Iris pigment epithelial cell (primary cell): Measurements from ENCODE around the gene SLC4A2.

Source experiments
- DNase-seq: peaks from one replicate; pipeline ENCODE4 v3.0.0-alpha.2; 2011; ENCODE audit warnings: low read depth

The SLC4A2 gene

DNA sequence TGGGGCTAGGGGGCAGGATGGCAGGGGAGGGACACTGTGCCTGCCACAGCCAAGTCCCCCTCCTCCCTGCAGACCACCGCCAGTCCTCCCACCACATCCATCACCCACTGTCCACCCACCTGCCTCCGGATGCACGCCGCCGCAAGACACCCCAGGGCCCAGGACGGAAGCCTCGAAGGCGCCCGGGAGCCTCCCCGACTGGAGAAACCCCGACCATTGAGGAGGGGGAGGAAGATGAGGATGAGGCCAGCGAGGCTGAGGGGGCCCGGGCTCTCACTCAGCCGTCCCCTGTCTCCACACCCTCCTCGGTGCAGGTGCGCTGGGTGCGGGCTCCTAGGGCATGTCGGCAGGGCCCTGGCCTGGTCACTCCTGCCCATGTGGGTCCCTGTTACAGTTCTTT, 5.1 kb downstream of the SLC4A2 start:
- no peak for DNase-seq

DNA sequence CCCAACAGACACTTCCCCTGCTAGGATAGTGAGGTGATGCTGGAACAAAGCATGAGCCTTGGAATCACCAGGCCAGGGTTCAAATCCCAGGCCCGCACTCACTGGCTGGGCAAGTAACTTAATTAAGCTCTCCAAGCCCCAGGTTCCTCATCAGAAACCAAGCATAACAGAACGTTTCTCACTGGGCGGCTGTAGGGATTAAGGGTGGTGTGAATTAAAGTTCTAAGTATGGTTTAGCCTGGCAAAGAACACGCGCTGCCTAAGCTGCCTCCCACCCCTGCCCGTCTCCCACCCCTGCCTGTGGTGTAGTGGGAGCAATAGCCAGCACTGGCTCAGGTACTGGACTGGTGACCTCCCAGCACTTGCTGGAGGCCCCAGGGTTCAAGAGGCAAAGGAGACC, 5.6 kb downstream of the SLC4A2 start:
- DNase-seq = no peak

DNA sequence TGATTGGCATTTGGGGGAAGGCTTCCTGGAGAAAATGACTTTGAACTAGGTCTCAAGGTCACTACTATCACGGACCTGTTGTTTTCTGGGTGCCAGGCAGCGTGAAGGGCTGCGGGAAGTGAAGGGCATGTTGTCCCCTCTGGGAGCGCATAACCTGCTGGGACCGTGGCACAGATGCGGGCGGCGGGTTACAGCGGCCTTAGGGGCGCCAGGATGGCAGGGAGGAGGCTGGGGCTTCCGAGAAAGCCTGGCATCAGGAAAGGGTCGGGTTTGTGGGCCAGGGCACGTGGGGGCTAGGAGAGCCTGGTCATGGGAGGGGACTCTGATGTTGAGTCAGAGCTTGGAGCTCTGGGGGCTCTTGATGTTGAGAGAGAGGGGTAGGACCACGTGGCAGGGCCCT, 6.1 kb downstream of the SLC4A2 start:
- no peak for DNase-seq

DNA sequence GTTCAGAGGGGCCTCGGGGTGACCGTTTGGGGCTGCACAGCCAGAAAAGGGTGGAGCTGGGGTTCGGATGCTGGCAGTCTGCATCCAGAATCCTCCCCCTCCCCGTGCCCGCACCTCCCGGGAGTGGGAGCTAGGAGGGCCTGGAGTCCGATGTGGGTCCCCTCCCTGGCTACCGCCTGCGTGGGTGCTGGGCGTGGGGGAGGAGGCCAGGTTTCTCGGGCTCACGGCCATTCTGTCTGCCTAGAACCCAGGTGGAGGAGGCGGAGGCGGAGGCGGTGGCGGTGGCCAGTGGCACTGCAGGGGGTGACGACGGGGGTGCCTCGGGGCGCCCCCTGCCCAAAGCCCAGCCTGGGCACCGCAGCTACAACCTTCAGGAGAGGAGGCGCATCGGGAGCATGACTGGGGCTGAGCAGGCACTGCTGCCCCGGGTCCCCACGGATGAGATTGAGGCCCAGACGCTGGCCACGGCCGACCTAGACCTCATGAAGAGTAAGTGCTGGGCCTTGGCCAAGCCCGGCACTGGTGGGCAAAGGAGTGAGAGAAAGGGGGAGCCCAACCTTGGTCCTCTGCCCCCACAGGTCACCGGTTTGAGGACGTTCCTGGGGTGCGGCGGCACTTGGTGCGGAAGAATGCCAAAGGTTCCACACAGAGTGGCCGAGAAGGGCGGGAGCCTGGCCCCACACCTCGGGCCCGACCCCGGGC, 7.0 kb downstream of the SLC4A2 start:
- no peak for DNase-seq

DNA sequence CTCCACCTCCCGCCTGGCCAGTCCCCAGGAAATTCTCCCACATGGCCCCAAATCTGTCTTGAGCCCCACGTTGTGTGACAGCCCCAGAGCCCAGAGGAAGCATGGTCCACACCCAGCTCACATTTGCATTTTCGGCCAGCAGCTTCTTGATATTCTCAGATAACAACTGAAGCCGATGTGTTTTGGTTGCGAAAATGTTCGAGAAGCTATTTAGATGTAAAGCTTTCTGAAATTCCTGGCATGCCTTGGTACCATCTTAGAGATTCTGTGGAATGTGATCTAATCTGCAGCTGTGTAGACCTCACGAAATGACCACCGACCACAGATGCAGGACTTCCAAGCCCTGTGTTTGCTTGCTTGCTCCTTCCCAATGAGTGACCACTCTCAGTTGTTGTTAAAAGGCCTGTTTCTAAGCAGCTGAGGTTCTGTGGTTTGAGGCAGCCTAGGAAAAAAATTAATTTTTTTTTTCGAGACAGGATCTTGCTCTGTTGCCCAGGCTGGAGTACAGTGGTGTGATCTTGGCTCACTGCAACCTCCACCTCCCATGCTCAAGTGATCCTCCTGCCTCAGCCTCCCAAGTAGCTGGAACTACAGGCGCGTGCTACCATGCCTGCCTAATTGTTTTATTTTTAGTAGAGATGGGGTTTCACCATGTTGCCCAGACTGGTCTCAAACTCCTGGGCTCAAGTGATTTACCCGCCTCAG, 8.8 kb downstream of the SLC4A2 start:
- peak; percentile 94 for DNase-seq

DNA sequence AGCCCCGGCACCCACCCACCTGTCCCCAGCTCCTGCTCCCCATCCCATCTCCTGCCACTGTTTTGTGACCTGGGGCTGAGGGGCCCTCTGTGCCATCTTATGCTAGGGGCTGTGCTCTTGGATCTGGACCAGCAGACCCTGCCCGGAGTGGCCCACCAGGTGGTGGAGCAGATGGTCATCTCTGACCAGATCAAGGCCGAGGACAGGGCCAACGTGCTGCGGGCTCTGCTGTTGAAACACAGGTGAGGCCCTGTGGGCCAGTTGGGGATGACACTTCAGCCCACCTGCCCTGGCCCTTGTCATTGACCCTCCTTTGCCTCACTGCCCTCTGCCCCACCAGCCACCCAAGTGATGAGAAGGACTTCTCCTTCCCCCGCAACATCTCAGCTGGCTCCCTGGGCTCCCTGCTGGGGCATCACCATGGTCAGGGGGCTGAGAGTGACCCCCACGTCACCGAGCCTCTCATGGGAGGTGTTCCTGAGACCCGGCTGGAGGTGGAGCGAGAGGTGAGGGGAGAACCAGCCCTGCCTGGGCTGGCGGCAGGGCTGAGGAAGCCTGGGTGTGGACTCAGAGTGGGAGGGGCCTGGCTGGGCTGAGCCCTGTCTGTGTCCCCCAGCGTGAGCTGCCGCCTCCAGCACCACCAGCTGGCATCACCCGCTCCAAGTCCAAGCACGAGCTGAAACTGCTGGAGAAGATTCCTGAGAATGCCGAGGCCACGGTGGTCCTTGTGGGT, 10.6 kb downstream of the SLC4A2 start:
- DNase-seq = no peak

DNA sequence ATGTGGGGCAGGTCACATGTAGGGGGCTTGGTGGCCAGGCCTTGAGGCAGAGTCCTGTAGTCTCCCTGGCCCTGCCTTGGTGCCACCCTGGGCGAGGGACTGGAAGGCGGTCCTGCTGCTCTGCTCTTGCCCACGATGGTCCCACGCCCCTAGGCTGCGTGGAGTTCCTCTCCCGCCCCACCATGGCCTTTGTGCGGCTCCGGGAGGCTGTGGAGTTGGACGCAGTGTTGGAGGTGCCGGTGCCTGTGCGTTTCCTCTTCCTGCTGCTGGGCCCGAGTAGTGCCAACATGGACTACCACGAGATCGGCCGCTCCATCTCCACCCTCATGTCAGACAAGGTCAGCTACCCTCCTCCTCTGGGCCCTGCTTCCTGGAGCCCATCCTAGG, 11.2 kb downstream of the SLC4A2 start:
- DNase-seq = no peak

DNA sequence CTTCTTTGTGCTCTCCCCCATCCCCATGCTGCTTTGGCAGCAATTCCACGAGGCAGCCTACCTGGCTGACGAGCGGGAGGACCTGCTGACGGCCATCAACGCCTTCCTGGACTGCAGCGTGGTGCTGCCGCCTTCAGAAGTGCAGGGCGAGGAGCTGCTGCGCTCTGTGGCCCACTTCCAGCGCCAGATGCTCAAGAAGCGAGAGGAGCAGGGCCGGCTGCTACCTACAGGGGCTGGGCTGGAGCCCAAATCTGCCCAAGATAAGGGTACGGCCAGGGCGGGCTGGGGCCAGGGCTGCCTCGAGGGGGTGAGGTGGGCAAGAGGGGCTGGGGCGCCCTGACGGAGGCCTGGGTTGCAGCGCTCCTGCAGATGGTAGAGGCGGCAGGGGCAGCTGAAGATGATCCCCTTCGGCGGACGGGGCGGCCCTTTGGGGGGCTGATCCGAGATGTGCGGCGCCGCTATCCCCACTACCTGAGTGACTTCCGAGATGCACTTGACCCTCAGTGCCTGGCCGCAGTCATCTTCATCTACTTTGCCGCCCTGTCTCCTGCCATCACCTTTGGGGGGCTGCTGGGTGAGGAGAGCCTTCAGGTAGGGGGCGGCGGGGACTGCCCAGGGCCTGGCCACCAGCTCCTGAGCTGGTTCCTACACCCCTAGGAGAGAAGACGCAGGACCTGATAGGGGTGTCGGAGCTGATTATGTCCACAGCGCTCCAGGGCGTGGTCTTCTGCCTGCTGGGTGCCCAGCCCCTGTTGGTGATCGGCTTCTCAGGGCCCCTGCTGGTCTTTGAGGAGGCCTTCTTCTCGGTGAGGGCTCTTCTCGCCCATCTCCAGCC, 11.9 kb downstream of the SLC4A2 start:
- no peak for DNase-seq

DNA sequence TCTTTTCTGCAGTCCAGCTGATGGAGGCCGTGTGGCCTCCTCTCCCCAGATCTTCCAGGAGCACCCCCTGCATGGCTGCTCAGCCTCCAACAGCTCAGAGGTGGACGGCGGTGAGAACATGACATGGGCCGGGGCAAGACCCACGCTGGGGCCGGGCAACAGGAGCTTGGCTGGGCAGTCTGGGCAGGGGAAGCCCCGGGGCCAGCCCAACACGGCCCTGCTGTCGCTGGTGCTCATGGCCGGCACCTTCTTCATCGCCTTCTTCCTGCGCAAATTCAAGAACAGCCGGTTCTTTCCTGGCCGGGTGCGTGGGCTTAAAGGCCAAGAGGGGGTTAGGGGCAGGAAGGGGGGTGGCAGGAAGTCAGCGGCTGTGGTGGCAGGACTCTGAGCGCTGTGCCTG, 14.6 kb downstream of the SLC4A2 start:
- no peak for DNase-seq

DNA sequence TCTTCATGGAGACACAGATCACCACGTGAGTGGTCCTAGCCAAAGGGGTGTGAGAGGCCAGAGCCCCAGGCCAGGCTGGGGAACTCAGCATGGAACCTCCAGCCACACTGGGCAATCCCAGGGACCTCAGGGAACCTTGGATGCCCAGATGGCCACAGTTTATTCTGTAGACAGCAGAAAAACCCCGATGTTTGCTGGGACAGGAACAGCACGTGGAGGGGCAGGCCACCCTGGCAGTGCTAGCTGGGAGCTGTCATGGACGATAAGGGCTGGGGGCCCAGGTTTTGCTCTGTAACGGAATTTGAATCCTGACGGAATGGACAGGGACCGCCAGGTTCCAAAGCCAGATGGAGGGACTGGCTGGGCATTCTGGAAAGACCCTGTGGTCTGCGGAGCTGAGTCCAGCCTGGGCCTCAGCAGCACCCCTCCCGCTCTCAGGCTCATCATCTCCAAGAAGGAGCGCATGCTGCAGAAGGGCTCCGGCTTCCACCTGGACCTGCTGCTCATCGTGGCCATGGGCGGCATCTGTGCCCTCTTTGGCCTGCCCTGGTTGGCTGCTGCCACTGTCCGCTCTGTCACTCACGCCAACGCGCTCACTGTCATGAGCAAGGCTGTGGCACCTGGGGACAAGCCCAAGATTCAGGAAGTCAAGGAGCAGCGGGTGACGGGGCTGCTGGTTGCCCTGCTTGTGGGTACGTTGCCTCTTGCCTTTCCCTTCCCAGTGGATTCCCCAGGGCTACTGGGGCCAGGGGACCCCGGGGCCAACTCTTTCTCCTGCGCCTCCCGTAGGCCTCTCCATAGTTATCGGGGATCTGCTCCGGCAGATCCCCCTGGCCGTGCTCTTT, 15.7 kb downstream of the SLC4A2 start:
- no peak for DNase-seq

DNA sequence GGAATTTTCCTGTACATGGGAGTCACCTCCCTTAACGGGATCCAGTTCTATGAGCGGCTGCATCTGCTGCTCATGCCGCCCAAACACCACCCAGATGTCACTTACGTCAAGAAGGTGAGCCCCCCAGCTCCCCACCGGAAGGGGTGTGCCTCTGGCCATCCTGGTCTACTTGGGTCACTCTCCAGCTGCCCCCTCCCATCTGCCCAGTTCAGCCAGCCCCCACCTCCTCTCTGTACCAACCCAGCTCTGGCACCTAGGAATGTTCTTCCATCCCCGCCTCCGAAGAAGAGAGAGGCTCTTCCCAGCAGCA, 16.2 kb downstream of the SLC4A2 start:
- no peak for DNase-seq

DNA sequence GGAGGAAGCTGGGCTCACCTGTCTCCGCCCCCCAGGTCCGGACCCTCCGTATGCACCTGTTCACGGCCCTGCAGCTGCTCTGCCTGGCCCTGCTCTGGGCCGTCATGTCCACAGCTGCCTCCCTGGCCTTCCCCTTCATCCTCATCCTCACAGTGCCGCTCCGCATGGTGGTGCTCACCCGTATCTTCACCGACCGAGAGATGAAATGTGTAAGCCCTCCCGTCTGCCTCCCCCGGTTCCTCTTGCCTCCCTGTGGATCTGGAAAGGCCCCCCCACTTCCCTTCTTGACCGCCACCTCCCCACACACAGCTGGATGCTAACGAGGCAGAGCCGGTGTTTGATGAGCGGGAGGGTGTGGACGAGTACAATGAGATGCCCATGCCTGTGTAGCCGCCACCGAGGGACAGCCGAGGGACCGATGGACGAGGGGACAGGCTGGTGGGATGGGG, 16.6 kb downstream of the SLC4A2 start:
- DNase-seq = no peak

DNA sequence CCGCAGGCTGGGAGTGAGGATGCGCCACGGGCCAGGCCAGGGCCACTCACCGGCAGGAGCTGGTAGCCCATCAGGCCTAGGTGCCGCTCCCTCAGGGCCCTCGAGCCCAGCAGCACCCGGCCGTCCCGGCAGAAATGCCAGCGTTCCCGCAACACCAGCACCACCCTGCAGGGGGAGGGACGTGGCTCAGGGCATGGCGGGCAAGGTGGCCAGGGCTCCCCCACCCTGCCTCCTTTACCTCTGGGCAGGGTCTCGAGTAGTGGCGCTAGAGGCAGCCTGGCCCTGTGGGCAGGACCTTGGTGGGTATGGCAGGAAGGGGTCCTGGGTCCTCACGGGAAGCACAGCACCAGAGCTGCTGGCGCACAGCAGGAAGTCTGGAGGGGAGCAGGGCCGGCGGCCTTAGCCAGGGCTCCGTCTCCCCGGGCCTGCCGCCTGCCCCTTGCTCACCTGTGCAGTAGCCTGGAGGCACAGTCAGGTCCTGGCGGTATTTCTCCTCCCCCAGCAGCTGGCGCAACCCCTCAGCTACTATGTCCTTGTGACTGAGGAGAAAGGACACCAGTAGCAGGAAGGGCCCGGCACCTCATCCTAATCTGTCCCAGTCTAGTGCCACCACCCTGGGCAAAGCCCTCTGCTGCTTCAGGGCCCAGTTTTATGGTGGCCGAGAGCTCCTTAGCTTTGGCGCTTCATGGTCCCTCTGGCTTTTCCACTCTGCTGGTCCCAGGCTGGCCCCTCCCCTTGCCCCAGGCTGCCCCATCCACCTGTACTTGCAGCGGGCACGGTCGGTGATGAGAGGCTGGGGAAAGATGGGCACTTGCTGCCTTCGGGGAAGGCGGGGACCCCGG, 17.7 kb downstream of the SLC4A2 start:
- DNase-seq = no peak

DNA sequence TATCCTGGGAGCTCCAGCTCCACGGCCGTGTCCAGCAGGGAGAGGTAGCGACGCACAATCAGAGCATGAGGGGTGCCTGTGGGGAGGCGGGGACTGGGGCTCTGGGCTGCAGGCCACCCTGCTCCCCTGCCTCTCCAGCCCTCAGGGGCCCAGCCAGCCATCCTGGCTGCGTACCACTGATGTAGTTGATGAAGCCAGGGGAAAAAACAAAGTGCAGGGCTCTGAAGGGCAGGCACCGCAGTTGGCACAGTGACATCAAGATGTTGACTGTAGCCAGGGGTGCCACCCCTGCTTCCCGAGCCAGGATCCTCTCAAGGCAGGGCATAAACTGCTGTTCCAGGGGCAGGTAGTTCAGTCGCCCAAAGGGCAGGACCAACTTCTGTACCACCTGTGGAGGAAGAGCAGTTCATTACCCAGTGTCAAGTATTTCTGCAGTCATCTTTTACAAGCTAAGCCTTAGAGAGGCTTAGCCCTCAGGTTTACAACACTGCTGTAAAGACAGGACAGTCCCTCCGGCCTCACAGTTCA, 18.4 kb downstream of the SLC4A2 start:
- DNase-seq = no peak

DNA sequence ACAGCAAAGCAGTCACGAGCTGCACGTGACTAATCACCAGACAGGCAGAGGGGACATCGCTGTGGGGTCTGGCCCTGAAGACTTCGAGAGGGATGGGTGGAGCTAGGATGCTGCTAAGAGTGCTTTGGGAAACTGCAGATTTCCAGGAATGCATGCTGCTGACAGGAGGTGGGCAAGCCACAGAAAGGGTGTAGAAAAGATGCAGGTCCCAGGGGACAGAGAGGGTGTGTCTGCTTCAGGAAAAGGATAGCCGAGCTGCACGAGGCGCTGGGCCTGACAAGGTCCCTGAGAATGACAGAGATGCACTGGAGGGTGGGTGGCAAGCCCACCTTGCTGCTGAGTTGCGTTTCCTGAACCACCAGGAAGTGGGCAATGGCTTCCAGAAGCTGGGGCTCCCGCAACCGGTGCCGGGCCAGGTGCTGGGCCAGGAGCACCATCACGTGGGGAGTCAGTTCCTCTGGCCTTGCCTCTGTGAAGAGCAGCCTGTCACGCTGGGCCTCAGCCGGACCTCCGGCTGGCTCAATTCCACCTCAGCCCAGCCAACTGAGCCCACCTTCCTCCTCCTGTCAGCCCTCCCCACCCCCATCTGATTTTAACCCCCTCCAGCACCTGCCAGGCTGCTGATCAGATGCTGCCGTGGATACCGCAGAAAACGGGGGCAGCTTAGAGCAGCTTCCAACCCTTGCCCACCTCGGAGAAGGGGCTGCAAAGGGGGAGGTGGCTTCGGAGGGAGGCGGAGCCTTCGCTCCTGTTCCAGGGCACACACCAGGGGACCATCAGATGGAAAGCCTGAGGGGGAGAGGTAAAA, 19.0 kb downstream of the SLC4A2 start:
- DNase-seq = no peak

DNA sequence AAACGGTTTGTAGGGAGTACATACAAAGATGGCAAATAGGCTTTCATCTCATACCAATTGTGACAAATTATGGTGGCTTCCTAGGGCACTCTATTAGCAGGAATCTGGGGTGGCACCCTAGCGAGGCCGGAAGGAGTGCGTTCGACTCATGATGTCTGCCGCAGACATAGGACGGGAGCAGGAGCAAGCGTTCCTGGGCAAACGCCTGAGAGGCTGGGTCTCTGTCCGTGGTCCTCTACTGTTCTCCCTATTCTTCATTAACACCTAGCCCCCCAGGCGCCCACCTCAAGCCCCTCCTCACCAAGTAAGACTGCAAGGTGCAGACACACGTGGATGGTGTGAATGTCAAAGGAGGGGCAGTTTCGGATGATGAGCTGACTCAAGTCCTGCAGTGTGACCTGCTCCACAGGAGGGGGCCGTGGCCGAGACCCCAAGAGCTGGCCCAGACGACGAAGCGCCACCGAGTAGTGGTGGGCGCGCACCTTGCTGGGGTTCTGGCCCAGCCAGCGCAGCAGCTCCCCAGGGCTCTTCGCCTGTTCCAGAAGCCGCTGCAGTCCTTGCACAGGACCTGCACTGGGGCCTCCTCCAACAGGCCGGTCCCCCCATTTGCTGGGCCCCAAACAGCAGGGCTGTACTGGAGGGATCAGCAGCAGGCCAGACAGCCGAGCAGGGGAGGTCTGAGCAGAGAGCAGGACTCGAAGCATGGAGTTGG, 20.0 kb downstream of the SLC4A2 start:
- no peak for DNase-seq

DNA sequence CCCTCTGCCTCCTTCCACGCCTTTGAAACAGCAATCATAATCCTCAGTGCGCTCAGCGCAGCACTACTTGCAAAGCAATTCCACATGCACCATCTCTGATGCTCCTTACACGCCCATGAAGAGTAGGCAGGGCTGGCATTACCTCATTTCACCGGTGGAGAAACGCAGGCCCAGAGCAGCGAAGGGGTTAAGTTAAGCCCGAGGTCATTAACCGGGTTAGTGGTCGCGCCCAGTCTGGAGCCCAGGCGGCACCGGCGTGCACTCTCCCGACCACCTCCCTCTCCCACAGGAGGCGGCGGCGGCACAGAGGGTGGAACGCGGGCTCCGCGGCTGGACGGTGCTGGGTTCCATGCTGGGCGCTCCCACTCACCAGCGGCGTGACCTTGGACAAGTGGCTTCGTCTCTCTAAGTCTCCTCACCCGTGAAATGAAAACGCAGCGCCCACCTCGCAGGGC, 20.7 kb downstream of the SLC4A2 start:
- peak; percentile 67 for DNase-seq

DNA sequence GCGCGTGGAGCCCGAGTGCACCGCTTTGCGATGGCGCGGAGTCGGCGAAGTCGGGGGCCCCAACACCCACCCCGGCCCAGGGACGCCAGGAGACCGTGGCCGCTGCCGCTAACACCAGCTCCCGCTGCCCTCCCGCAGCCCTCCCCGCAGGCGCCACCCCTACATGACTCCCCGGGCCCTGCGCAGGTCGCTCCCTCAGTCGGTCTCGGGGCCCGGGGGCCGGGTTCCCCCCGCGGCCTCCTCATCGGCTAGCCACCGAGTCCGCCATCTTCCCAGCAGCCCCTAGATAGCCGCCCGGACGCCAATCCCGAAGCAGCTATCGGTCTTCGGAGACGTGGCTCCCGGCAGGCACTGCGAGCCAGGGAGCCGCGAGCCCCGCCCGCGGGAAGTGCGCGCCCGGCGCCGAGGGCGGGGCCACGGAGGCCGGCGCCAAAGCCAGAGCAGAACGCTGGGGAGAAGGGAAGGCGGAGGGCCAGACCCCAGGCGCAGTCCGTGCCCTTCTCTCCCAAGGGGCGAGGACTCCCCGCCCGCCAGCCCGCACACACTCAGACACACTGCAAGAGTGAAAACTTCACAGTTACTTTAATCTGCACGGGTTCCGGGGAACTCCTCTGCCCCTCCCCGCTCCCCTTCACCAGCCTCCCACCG, 21.3 kb downstream of the SLC4A2 start, which contains the start of gene FASTK:
Gene FASTK (minus strand): TSS at position 288 of the 648 bp plus-strand sequence. CDS start 43 bp downstream, at position 245.
- DNase-seq = peak; percentile 95
